Activated naive CD4-positive, alpha-beta T cell treated with anti-CD3 and anti-CD28 coated beads, Interleukin-2, amount 50 U/mL, for 72 hours (primary cell): Measurements from ENCODE around the gene ADPGK. TPM values are rescaled to one million over a fixed set of nuclear protein-coding genes. Genes with fewer than 3 reads are reported as not detected.
"Not testable (repeated sequence)": the region's sequence is repeated elsewhere in the genome, so short reads cannot be mapped to it uniquely, and the experiment has no call there.

Experiments
- ATAC-seq, 2 donors: fragments of 150-1000 bp; cut with Tn5 transposase; 2 replicates each; pipeline ENCODE4 v1.10.0; 2021; ENCODE audit warnings: mild to moderate bottlenecking in 2 of 2, moderate library complexity in 2 of 2
- DNase-seq, 2 donors: peaks; one replicate each; pipeline ENCODE4 v3.0.0; 2021 to 2022; ENCODE audit warnings: low spot score in 2 of 2
- H3K27ac Mint-ChIP-seq, 2 donors: one replicate each; pipeline ENCODE4 v1.8.0; 2022; ENCODE audit warnings: mild to moderate bottlenecking in 2 of 2, mixed read lengths in 2 of 2
- H3K36me3 Mint-ChIP-seq, 2 donors: one replicate each; pipeline ENCODE4 v1.8.0; 2022; ENCODE audit warnings: mixed read lengths in 2 of 2
- H3K9me3 Mint-ChIP-seq, 2 donors: one replicate each; pipeline ENCODE4 v1.8.0; 2022; ENCODE audit warnings: mixed read lengths in 2 of 2
- total RNA-seq, 2 donors: library from RNA; stranded (reverse); gene quantifications; one replicate each; pipeline ENCODE4 v1.2.3, GENCODE V29; 2022

ADPGK gene
- total RNA-seq, 2 donors from 2014 or later: 51.0 to 81.8 TPM

- Mint-ChIP-seq H3K27ac (no peak overlapping the region), H3K36me3 (peaks cover 6 to 11% of the 10 kb centered on the region in 2 donors), H3K9me3 (no peaks in the 10 kb centered on the region)
- ATAC-seq (no peak), DNase-seq (no peak)
Measured at GRCh38 chr15:72732516-72732915, 51.0 kb downstream of the ADPGK start.

- H3K27ac Mint-ChIP-seq: no peak overlapping the region
- DNase-seq (no peak), ATAC-seq (no peak)
- peaks cover 6 to 7% of the 10 kb centered on the region in 2 donors for H3K36me3 Mint-ChIP-seq
- H3K9me3 Mint-ChIP-seq: no peaks in the 10 kb centered on the region
Measured at GRCh38 chr15:72732086-72732485, 51.5 kb downstream of the ADPGK start.

- Mint-ChIP-seq H3K36me3 (no peaks in the 10 kb centered on the region), H3K9me3 (no peaks in the 10 kb centered on the region), H3K27ac (no peak overlapping the region)
- ATAC-seq: no peak
- no peak for DNase-seq
Measured at GRCh38 chr15:72728821-72729220, 54.7 kb downstream of the ADPGK start.

- H3K9me3 Mint-ChIP-seq, ATAC-seq, H3K27ac Mint-ChIP-seq, H3K36me3 Mint-ChIP-seq, DNase-seq: not testable (repeated sequence)
Measured at GRCh38 chr15:72728249-72728648, 55.3 kb downstream of the ADPGK start.

- Mint-ChIP-seq H3K27ac (peak overlapping the region in 1 of 2 donors; percentile 3), H3K9me3 (no peaks in the 10 kb centered on the region), H3K36me3 (no peaks in the 10 kb centered on the region)
- ATAC-seq (no peak), DNase-seq (no peak)
Measured at GRCh38 chr15:72727154-72727553, 56.4 kb downstream of the ADPGK start.

GRCh38 chr15:72725851-72726250 is 57.7 kb downstream of the ADPGK start:
- not testable (repeated sequence) for H3K9me3 Mint-ChIP-seq, H3K36me3 Mint-ChIP-seq, DNase-seq, ATAC-seq, H3K27ac Mint-ChIP-seq

GRCh38 chr15:72725446-72725845 is 58.1 kb downstream of the ADPGK start:
- ATAC-seq (no peak), DNase-seq (no peak)
- no peaks in the 10 kb centered on the region for H3K9me3 Mint-ChIP-seq
- H3K36me3 Mint-ChIP-seq: no peaks in the 10 kb centered on the region
- H3K27ac Mint-ChIP-seq: no peak overlapping the region

- Mint-ChIP-seq H3K27ac (peak overlapping the region in 1 of 2 donors; percentile 34), H3K9me3 (no peaks in the 10 kb centered on the region), H3K36me3 (no peaks in the 10 kb centered on the region)
- DNase-seq: no peak
- ATAC-seq: no peak
Measured at GRCh38 chr15:72724028-72724427, 59.5 kb downstream of the ADPGK start.

- no peak overlapping the region for H3K27ac Mint-ChIP-seq
- ATAC-seq: peak in 1 of 2 donors; percentile 57
- H3K9me3 Mint-ChIP-seq: no peaks in the 10 kb centered on the region
- H3K36me3 Mint-ChIP-seq: no peaks in the 10 kb centered on the region
- peak in 1 of 2 donors; percentile 68 for DNase-seq
Measured at GRCh38 chr15:72722071-72722696, 61.4 kb downstream of the ADPGK start.

GRCh38 chr15:72708551-72709303 is 74.8 kb downstream of the ADPGK start:
- H3K36me3 Mint-ChIP-seq, H3K27ac Mint-ChIP-seq, H3K9me3 Mint-ChIP-seq, DNase-seq, ATAC-seq: not testable (repeated sequence)

GRCh38 chr15:72706266-72706665 is 77.3 kb downstream of the ADPGK start:
- Mint-ChIP-seq H3K27ac (no peak overlapping the region), H3K9me3 (no peaks in the 10 kb centered on the region), H3K36me3 (no peaks in the 10 kb centered on the region)
- DNase-seq: no peak
- ATAC-seq: no peak

Other genes with a start within 250 kb of the ADPGK start
- gene GOLGA6B, start 129.1 kb downstream of the ADPGK start, total RNA-seq: 1 to 10 TPM in 1 of 2 donors, not detected in 1; 1.1 TPM
- under 1 TPM; 0.27 to 0.68 TPM for gene HIGD2B, start 97.6 kb downstream of the ADPGK start, total RNA-seq
- gene BBS4, start 97.6 kb downstream of the ADPGK start, total RNA-seq: 10 to 100 TPM; 13.9 to 27.6 TPM